HG03460 (cell line): ENCODE results near the gene PIP5KL1.
"Not testable (repeated sequence)": the region's sequence is repeated elsewhere in the genome, so short reads cannot be mapped to it uniquely, and the experiment has no call there.

Source experiments
- ATAC-seq: cut with Tn5 transposase; IDR thresholded peaks from one replicate; pipeline ENCODE4 v1.9.1; 2021; ENCODE audit not compliant: unreplicated experiment

PIP5KL1 gene

GRCh38 chr9:127896395-127897192 is 34.0 kb downstream of the PIP5KL1 start:
- no peak for ATAC-seq

- no peak for ATAC-seq
Measured at GRCh38 chr9:127895811-127896210, 34.8 kb downstream of the PIP5KL1 start.

GRCh38 chr9:127893392-127893791 is 37.2 kb downstream of the PIP5KL1 start:
- no peak for ATAC-seq

GRCh38 chr9:127892831-127893230 is 37.7 kb downstream of the PIP5KL1 start:
- ATAC-seq = no peak

- no peak for ATAC-seq
Measured at GRCh38 chr9:127890053-127890452, 40.5 kb downstream of the PIP5KL1 start.

- no peak for ATAC-seq
Measured at GRCh38 chr9:127887792-127888191, 42.8 kb downstream of the PIP5KL1 start.

GRCh38 chr9:127886401-127886972 is 44.1 kb downstream of the PIP5KL1 start:
- ATAC-seq = no peak

GRCh38 chr9:127885508-127886281 is 44.9 kb downstream of the PIP5KL1 start:
- no peak for ATAC-seq

GRCh38 chr9:127884976-127885490 is 45.5 kb downstream of the PIP5KL1 start:
- no peak for ATAC-seq

GRCh38 chr9:127884427-127884911 is 46.1 kb downstream of the PIP5KL1 start:
- no peak for ATAC-seq

- ATAC-seq = no peak
Measured at GRCh38 chr9:127883959-127884358, 46.6 kb downstream of the PIP5KL1 start.

- not testable (repeated sequence) for ATAC-seq
Measured at GRCh38 chr9:127881715-127882114, 48.9 kb downstream of the PIP5KL1 start.

GRCh38 chr9:127880143-127880542 is 50.4 kb downstream of the PIP5KL1 start:
- ATAC-seq = no peak

- ATAC-seq = no peak
Measured at GRCh38 chr9:127878652-127879390, 51.8 kb downstream of the PIP5KL1 start.

- no peak for ATAC-seq
Measured at GRCh38 chr9:127878001-127878651, 52.5 kb downstream of the PIP5KL1 start.

- no peak for ATAC-seq
Measured at GRCh38 chr9:127877566-127877998, 53.0 kb downstream of the PIP5KL1 start, which contains the start of gene AK1. TSS of gene AK1 (minus strand) at chr9:127877675. CDS start at chr9:127874617, 3,058 bp downstream.

- no peak for ATAC-seq
Measured at GRCh38 chr9:127876764-127877562, 53.6 kb downstream of the PIP5KL1 start.

- no peak for ATAC-seq
Measured at GRCh38 chr9:127876026-127876763, 54.4 kb downstream of the PIP5KL1 start.
